ENCODE results near the gene CENPU.

GRCh38 chr4:184681916-184682315 is 52.0 kb downstream of the CENPU start:
- TF ChIP-seq CTCF (IDR thresholded peaks at IDR 0.05) (no peak), EZH2 (IDR thresholded peaks at IDR 0.05) (no peak)

Data from neural progenitor cell (in vitro differentiated cells).